Activated effector memory CD4-positive, alpha-beta T cell treated with anti-CD3 and anti-CD28 coated beads, Interleukin-2, amount 50 U/mL, for 16 hours (primary cell): ENCODE results near the gene TMEM238L.

Experiments
- DNase-seq: peaks from one replicate; pipeline ENCODE4 v3.0.0-alpha.2; 2020

The TMEM238L gene

DNA sequence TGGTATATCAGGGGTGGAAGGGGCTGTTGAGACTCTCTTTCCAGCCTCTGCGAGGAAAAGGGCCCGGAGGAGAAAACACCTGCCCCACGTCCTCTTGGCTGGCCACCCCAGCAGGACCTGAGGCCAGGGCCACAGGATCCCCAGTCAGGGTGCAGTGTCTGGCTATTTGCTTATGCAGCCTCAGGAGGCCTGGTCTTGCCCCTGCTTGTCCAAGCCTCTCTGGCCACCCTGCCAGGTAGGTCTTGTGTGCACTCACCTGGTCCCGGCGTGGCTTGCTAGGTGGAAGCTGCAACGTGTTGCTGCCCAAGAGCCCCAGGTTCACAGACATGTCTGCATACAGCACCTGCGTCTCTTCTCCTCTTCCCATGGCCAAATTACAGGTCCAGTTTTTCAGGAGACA lies 549 bp downstream of the TMEM238L start:
- no peak for DNase-seq

DNA sequence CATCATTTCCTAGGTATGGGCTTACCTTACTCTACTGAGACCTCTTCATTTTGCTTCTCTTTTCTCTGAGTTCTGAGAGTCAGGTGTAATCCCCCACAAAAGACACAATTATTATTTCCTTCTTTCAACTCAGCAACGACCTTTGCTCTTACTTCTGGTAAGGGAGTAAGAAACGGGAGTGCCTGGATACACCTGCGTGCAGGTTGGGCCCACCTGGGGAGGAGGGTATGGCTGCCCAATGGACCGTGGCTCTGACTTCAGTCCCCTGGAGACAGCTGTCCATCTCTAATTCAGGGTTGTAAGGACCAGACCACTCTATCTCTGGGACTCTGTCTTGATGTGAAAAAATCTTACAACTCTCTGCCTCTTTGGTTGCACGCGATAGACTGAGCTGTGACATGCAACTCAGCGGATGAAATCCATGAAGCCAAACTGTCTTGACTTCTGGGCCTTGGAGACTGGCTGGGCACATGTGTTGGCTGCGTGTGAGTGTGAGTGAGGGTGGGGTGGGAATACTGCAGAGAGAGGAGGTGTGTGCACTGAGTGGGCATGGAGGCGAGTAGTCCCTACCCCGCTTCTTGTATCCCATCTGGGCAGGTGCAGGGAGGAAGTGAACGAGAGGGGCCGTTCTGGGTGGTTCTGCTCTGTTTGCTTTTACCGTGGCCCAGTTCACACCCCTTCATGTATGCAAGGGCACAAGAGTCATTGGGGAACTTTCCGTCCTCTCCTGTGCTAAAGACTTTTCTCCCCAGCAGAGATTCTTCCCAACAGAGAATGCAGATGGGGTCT lies 1.2 kb downstream of the TMEM238L start:
- DNase-seq = no peak

DNA sequence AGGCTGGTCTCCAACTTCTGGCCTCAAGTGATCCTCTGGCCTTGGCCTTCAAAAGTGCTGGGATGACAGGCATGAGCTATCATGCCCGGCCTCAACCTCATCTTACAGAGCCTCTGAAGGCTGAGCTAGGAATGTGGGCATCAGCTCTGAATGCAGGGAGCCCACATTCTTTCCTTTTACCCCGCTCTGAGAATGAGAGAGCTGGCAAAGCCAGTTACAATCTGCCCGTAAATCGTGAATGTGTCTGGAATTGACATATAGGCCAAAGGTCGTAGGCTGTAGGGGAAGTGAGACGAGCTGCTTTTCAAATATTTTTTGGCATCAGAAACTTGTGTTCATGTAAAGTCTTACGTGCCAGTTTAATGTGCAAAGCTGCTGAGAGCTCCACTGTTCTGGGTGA lies 4.5 kb downstream of the TMEM238L start:
- no peak for DNase-seq

DNA sequence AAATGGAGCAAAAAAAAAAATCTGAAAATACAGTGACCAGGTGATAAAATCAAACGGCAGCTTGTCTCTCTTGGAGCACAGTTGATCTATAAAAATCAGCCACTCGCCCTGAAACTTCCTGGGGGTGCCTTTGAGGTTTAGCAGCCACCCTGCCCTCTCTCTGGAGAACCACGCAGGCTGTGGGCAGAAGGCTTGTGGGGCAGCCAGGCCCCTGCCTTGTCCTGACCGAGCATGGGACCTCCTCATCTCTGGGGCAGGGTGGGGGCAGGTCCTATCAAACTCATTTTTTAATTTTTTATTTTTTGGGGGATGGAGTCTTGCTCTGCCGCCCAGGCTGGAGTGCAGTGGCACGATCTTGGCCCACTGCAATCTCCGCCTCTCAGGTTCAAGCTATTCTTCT lies 5.0 kb downstream of the TMEM238L start:
- no peak for DNase-seq

DNA sequence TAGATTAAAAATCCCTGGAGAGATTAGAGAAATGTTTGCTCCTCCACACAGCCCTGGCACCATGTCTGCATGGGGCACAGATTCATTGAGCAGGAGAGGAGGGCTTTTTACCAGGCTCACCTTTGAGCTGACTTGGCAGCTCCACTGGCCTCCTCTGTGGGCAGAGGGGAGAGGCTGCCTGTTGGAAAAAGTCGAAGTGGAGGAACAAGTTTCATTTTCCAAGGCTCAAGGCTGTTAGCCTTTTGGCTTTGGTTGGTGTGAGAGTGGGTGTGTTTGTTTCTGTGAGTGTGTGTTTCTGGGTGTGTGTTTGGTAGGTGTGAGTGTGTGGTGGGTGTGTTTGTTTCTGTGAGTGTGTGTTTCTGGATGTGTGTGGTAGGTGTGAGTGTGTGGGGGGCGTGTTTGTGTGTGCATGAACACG lies 5.6 kb downstream of the TMEM238L start:
- no peak for DNase-seq

DNA sequence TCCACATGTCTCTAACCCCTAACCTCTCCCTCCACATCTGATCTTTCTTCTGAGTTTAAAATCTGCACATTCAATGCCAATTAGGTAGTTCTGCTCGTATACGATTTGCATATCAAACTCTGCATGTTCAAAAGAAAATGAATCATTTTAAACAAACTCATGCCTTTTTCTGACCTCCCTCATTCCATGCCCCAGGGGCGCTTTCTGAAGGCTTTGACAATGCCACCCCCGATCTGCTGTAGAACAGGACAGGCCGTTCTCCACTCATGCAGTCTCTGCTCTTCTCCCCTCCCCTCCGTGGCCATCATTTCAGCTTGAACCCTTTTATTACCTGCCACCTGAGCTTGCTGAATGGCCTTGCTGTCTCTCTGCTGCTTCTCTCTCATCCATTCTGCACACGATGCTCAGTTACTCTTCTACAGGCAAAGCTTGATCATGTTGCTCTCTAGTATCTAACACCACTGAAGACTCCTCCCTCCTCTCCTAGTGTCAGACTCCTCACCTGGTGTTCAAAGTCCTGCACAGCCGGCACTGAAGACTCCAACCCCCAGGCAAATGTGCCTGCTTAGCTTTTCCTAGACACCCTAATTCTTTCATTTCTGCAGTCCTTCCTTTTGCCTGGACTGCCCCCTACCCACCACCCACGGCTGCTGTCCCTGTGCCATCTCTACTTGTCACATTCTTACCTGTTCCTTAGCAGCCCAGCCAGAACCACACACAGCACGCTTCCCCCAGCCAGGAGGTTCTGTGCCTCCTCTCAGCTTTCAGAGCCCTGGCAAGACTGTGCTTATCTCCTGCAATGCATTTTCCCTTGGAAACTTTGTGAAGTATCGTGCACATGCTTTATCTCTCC lies 6.2 kb downstream of the TMEM238L start:
- DNase-seq = no peak

DNA sequence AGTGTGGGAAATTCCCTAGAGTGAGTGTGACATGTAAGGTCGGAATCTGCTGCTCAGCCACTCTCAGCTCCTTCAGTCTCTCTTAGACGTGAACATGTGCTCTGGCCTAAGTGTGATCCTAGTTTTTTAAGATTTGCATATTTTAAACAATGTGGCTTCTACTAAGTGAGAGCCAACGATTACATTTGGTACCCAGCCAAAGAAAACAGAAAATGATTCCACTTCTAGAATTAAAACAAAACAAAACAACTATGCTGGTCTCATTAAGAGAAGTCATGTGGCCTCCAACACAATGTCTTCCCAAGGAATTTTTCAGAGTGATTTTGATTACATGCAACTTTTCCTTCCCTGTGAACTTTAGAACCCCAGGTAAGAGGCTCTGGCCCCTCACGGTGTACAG lies 10.1 kb downstream of the TMEM238L start:
- DNase-seq = no peak

DNA sequence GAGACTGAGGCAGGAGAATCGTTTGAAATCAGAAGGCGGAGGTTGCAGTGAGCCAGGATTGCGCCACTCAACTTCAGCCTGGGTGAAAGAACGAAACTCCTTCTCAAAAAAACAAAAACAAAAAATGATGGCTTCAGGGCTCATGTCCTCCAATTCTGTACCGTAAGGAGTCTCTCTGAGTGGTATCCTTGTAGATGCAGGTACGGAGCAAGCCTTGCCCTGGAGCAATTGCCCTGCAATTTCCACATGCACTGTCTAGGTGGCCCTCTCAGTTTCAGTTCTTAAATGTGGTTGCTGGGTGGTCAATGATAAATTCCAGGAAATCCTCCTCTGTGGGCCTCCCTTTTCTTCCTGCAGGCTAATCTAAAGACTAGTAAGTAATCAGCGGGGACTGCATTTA lies 10.6 kb downstream of the TMEM238L start:
- no peak for DNase-seq

DNA sequence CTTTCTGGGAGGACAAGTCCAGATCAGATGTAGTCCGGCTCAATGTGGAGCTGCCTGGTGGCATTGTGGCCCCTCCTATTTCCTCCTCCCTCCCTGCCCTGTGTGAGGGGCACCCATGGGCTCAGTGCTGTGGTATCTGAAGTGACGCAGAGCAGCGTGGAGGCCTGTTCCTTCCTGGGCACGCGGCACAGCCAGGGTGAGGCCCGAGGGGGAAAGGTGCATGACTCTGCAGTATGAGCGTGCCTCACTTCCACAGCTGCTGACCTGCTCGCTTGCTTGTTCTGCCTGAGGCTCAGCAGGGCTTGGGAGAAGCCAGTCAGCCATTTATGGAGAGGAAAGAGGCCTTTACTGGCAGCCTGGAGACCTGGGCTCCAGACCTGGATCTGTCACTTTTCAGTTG lies 11.7 kb downstream of the TMEM238L start:
- DNase-seq = no peak

DNA sequence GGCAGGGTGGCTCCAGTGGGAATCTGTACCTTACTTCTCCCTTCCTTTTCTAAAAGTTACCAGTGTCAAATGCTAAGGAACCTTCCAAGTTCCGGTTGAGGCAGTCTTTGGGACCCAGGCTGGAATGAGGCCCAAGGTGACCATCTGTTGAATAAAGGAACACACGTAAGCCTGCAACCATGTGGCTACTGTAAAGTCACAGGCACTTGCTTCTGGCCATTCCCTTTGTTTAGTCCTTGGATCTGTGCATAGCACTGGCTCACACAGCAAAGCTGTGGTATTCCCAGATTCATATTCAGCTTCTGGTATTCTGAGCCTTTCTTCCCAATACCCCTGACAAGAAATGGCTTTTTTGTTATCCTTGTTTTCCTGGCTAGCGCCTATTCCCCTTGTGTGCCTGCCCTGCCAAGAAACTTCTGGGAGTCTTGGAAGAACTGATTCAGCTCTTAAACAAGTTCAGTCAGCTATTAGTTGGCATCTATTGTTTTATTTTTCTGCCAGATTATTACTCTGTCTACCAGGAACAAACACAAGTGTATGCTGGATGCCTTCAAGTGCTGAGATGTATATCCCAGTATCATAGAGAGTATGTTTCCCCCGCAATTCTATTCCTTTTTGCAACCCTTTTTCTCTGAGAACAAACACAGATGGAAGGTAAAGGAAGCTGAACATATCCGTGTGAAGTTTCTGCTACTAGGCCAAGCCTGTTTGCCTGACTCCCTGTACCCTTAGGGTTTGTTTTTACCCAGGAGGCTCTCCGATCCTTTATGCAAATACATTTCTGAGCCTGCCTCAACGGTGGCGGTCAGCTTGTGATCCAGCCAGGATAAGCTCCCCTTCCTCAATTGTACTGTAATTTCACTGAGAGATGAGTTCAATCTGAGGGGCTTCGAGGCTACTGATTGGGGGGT lies 13.2 kb downstream of the TMEM238L start:
- no peak for DNase-seq

DNA sequence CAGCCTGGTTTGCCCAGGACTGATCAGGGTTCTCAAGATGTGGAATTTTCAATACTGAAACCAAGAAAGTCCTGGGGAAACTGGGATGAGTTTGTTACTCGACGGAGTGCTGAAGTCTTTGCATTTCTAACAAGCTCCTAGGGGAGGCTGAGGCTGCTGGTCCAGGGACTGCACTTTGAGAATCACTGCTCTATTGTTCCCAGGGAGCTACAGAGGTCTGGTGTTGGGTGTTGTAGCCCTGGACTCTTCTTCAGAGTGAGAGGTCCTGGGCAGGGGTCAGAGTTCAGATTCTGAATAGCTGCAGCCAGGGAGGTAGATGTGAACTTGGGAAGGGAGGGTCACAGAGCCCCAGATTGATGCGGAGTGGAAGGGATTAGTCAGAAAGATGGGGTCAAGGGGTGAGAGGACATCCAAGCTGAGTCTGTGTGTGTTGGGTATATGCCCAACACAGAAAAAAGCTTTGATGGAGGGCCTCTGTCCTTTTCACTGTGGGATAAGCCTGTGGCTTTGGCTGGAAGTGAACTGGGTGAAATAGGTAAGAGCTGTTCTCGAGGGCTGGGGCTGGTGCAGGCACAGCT lies 14.1 kb downstream of the TMEM238L start:
- DNase-seq = no peak

DNA sequence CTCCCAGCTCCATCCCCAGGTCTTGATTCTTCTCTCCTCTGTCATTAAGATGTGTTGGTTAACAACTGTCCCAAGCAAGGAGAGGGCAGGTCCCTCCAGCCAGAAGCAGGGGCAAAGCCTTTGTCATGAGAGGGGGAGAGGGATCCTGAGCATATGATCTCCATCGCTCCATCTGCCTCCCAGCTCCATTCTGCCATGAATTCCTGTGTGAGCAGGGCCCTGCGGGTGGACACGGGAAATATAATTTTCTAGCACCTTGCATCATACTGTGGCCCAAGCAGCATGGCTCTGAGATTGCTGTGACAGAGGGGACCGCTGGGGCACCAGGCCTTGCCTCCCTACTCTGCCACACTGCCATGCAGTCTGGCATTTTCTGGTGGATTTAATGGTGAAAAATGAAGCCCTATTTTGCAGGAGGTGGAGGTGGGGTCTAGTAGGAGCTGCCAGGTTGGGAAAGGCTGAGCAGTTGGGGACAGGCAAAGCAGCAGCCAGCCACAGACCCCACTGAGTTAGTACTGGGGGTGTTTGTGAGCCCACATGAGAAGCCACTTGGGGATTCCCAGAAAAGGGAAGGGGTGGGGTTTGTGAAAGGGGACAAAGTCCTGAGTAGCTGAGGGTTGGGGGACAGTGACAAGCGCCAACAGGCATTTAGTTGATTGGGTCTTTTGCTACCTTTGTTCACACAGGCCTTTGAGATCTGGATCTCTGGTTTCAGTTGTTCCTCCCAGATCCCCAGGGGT lies 16.4 kb downstream of the TMEM238L start:
- DNase-seq = no peak

DNA sequence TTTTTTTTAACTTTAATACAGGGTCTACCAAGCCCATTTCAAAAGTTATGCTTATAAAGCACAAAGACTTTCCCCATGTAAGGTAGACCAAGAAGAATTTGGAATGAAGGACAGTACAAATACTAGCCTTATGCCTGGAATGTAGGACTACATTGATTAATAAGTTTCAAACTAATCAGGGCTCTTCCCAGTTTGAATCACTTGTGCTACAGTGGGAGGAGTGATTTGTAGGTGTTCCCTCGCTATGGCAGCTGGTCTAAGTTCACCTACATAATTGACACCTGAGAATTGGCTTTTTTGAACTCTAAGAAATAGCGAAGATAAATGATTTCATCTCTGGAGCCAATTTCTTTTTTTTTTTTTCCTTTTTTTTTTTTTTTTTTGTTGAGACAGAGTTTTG lies 18.6 kb downstream of the TMEM238L start:
- DNase-seq = no peak

DNA sequence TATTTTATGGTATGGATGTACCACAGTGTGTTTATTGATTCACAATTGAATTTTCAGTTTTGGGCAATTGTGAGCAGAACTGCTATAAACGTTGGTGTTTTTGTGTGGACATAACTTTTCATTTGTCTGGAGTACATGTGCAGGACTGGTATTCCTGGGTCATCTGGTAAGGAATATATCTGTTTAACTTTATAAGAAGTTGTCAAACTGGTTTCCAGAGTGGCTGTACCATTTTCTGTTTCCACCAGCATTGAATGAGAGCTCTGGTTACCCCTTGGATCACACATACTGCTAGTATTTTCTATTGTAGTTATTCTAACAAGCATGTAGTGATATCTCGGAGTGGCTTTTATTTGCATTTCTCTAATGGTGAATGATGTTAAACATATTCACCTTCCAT lies 24.3 kb downstream of the TMEM238L start:
- DNase-seq = no peak

DNA sequence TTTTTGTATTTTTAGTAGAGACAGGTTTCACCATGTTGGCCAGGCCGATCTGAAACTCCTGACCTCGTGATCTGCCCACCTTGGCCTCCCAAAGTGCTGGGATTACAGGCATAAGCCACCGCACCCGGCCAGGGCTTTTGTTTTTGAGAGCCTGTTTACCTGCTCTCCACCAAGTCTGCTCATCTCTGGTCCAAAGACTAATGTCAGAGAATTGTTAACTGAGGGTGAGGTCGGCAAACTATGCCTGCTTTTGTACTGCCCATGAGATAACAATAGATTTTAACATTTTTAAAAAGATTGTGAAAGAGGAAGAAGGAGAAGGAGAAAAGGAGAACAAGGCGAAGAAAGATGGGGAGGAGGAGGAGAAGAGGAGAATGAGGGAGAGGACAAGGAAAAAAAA lies 26.0 kb downstream of the TMEM238L start:
- DNase-seq = no peak

DNA sequence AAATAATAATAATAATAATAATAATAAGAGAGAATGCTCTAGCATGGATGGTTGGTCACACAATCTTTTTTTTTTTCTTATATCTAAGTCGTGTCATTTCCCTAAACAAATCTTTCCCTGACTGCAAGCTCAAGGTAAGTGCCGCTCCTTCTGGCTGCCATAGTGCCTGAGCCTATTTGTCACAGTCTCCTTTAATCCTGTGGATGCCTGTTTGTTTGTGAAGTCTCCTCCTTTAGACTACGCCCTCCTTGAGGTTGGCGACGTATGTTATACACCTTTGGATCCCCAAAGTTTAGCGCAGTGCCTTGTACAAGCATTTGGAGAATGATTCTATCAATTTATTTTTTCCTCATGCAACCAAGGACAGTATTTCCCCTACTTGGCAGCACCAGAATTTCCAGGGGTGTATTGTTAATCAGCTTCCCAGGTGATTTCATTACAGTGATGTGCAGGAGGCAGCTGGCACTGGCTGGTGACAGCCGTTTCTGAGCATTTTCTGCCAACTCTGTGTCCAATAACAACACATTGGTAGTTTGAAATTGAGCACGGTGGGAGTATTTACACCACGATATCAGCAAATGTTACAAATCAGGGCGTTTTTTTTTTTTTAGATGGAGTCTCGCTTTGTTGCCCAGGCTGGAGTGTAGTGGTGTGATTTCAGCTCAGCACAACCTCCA lies 26.6 kb downstream of the TMEM238L start:
- no peak for DNase-seq

DNA sequence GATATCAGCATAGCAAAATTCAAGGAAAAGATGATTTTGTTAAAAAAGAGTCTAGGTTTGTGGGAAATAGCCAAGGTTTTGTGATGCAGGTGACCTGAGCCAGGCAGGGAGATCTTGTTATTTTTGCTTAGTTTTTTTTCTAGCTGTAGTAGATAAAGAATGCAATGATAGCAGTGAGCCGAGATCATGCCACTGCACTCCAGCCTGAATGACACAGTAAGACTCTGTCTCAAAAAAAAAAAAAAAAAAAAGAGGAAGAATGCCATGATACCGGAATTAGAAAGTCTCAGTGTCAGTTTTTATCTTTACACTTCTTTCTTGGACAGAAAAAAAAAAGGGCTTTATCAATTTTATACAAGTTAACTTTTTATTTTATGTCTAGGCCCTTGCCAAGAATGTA lies 27.5 kb downstream of the TMEM238L start:
- no peak for DNase-seq

DNA sequence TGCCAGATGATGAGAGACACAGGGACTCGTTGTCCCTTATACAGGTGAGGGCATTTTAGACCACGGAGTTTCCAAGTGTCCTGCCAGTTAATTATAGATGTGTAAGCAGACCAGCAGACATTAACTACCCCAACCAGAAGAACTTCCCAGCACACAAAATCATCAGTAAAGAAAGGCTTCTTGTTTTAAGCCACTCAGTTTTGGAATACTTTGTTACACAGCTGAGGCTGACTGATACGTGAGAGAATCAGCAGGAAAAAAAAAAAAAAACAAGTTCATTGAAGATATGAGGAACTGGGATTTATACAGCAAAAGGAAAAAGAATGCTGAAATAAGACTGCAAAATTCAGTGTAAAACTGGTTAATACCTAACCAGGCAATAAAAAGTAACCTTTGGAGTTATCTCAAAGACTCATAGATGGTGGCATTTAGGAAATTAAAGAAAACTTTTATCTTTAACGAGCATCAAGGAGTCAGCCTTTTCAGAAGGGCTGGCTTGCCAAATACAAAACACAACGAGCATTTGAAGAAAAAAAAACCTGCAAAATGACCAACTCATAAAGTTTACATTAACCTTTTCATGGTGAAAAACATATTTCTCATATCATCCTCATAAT lies 28.1 kb downstream of the TMEM238L start:
- DNase-seq = no peak

DNA sequence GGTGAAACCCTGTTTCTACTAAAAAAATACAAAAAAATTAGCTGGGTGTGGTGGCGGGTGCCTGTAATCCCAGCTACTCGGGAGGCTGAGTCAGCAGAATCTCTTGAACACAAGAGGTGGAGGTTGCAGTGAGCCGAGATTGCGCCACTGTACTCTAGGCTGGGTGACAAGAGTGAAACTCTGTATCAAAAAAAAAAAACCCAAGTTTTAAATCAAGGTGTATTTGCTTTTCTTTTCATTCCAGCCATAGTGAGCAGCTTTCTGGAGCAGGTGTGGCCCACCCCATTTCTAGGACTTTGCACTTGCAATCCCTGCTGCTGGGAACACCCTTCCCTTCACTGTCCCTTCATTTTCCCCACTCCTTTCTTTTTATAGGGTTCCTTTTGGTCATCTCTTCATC lies 28.8 kb downstream of the TMEM238L start:
- no peak for DNase-seq

DNA sequence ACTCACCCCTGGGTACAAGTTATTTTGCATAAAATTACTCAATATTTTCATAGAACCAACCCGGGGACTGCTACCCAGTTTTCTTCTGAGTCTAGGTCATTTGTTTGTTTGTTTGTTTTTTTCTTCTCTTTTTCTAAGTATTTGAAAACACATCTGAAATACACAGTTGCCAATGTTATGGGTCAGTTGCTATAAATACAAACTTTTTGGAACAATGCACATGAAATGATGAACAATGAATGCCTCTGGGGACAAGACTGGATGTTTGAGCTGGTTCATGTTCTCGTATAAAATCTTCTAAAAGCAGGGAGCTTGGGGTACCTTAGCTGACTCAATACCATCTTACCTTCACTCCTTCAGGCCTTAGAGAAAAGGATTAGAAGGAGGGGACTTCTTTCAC lies 30.5 kb downstream of the TMEM238L start:
- no peak for DNase-seq
